Ovary (tissue), 3 donors: ENCODE measurements around the gene ADAM33.

Experiments used
- POLR2A ChIP-seq: fragments of 450-650 bp; IDR thresholded peaks from one replicate; pipeline ENCODE4 v1.6.1; 2017; ENCODE audit warnings: antibody characterized with exemption, mild to moderate bottlenecking, moderate library complexity
- TF ChIP-seq, protein P1 (sequence below), 3 donors: fragments of 450-650 bp in 2 of 3; fragments of 200-600 bp in 1 of 3; IDR thresholded peaks; one replicate each; pipeline versions ENCODE4 v1.5.1 to v1.8.0; 2016 to 2022; ENCODE audit warnings: antibody characterized with exemption in 3 of 3, mild to moderate bottlenecking in 1 of 3
- donor health status: DM: no; HTN: no; CAD: no.

DNA sequence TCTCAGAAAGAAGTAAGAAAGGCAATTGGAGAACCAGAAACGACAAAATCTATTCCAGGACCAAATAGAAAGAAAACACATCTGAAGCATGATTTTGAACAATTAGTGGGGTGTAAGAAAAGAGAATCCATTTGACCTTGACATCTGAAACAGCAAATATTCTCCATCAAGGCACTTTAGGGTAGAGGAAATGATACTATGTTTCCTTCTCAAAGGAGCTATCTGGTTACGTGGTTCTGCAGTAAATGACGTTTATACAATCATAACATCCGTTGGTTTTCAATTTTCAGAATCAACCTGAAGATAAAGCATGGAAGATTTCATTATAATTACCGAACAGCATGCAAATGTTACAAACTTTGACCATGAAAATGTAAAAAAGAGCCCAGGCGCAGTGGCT is 38.8 kb upstream of the ADAM33 start:
- TF ChIP-seq, protein P1, sequence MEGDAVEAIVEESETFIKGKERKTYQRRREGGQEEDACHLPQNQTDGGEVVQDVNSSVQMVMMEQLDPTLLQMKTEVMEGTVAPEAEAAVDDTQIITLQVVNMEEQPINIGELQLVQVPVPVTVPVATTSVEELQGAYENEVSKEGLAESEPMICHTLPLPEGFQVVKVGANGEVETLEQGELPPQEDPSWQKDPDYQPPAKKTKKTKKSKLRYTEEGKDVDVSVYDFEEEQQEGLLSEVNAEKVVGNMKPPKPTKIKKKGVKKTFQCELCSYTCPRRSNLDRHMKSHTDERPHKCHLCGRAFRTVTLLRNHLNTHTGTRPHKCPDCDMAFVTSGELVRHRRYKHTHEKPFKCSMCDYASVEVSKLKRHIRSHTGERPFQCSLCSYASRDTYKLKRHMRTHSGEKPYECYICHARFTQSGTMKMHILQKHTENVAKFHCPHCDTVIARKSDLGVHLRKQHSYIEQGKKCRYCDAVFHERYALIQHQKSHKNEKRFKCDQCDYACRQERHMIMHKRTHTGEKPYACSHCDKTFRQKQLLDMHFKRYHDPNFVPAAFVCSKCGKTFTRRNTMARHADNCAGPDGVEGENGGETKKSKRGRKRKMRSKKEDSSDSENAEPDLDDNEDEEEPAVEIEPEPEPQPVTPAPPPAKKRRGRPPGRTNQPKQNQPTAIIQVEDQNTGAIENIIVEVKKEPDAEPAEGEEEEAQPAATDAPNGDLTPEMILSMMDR (IDR thresholded peaks at IDR 0.05), result no peak
- TF ChIP-seq POLR2A, result no peak
